Measurements from ENCODE around the gene EHF.

GRCh38 chr11:34586488-34587281 is 34.2 kb upstream of the EHF start:
- TF ChIP-seq CTCF (IDR thresholded peaks at IDR 0.05; ENCODE audit: insufficient read depth, low read length, poor library complexity, severe bottlenecking) (no peak), EZH2phosphoT487 (conservative IDR thresholded peaks at IDR 0.05; ENCODE audit: low read length) (no peak)
